IMR-90 (cell line): Measurements from ENCODE around the gene ZBTB1.

Experiments
- BHLHE40 ChIP-seq: fragments of 150-350 bp; IDR thresholded peaks from 2 replicates; pipeline ENCODE4 v1.6.1; 2016; ENCODE audit warnings: mild to moderate bottlenecking, low read depth, low read length
- CTCF ChIP-seq: conservative IDR thresholded peaks from 2 replicates; pipeline ENCODE4 v1.5.1; 2012; ENCODE audit warnings: mild to moderate bottlenecking, low read depth, low read length, improper control_type of control experiment
- ELK1 ChIP-seq: fragments of 150-350 bp; IDR thresholded peaks from 2 replicates; pipeline ENCODE4 v1.6.1; 2016; ENCODE audit warnings: low read depth, mild to moderate bottlenecking, low read length, moderate library complexity, borderline replicate concordance
- MAZ ChIP-seq: IDR thresholded peaks from 2 replicates; pipeline ENCODE4 v1.6.1; 2012; ENCODE audit warnings: low read depth, mild to moderate bottlenecking, low read length, improper control_type of control experiment, moderate library complexity, borderline replicate concordance
- MXI1 ChIP-seq: IDR thresholded peaks from 2 replicates; pipeline ENCODE4 v1.6.1; 2012; ENCODE audit warnings: low read depth, mild to moderate bottlenecking, low read length, moderate library complexity, borderline replicate concordance
- POLR2A ChIP-seq: IDR thresholded peaks from 2 replicates; pipeline ENCODE4 v1.6.1; 2012; ENCODE audit warnings: mild to moderate bottlenecking, low read depth, low read length
- RFX5 ChIP-seq: IDR thresholded peaks from 2 replicates; pipeline ENCODE4 v1.8.0; 2012; ENCODE audit warnings: low read depth, mild to moderate bottlenecking, low read length, moderate library complexity
- SMC3 ChIP-seq: fragments of 150-350 bp; IDR thresholded peaks from 2 replicates; pipeline ENCODE4 v1.6.1; 2016; ENCODE audit warnings: low read depth, mild to moderate bottlenecking, antibody characterized with exemption, low read length, moderate library complexity
- USF2 ChIP-seq: fragments of 150-350 bp; IDR thresholded peaks from 2 replicates; pipeline ENCODE4 v1.6.1; 2017; ENCODE audit warnings: mild to moderate bottlenecking, antibody characterized with exemption, low read length, low read depth

GRCh38 chr14:64500088-64500487, 4.5 kb upstream of the ZBTB1 start:
- TF ChIP-seq MAZ (no peak), POLR2A (no peak), SMC3 (no peak), RFX5 (no peak), CTCF (no peak), BHLHE40 (no peak), USF2 (no peak), MXI1 (no peak), ELK1 (no peak)
